GM23338 (cell line): ENCODE results near the gene MUC13. TPM values are rescaled to one million over a fixed set of nuclear protein-coding genes. Genes with fewer than 3 reads are reported as not detected.

Experiments used
- ATAC-seq: fragments of 200-7000 bp; cut with Tn5 transposase; 3 replicates; pipeline ENCODE4 v1.9.1; 2020
- DNase-seq: peaks from one replicate; pipeline ENCODE4 v3.0.0-alpha.2; 2015; ENCODE audit warnings: low spot score
- H2AFZ ChIP-seq: fragments of 200-600 bp; sonication (generic); 2 replicates; pipeline ENCODE4 v1.8.0; 2016; ENCODE audit warnings: antibody characterized with exemption, mild to moderate bottlenecking, moderate library complexity
- H3F3A ChIP-seq: fragments of 200-600 bp; sonication (generic); replicated peaks from 2 replicates; pipeline ENCODE4 v1.8.0; 2017; ENCODE audit warnings: antibody characterized with exemption, mixed run types, low read depth
- H3K27ac ChIP-seq: fragments of 200-600 bp; sonication (generic); 2 replicates; pipeline ENCODE4 v1.6.1; 2016; ENCODE audit warnings: low read depth
- H3K27me3 ChIP-seq: fragments of 200-600 bp; sonication (generic); 2 replicates; pipeline ENCODE4 v1.8.0; 2016; ENCODE audit warnings: mild to moderate bottlenecking, mixed run types, moderate library complexity; ENCODE audit not compliant: insufficient read depth
- H3K36me3 ChIP-seq: fragments of 200-600 bp; sonication (generic); 2 replicates; pipeline ENCODE4 v1.8.0; 2016; ENCODE audit warnings: mild to moderate bottlenecking; ENCODE audit not compliant: insufficient read depth
- H3K4me1 ChIP-seq: fragments of 200-600 bp; sonication (generic); 2 replicates; pipeline ENCODE4 v1.8.0; 2016; ENCODE audit warnings: mild to moderate bottlenecking, moderate library complexity; ENCODE audit not compliant: insufficient read depth
- H3K4me2 ChIP-seq: fragments of 200-600 bp; sonication (generic); 2 replicates; pipeline ENCODE4 v1.7.1; 2017; ENCODE audit warnings: mixed run types
- H3K4me3 ChIP-seq: fragments of 200-600 bp; sonication (generic); 2 replicates; pipeline ENCODE4 v1.6.1; 2016; ENCODE audit warnings: mixed run types
- H3K79me2 ChIP-seq: fragments of 200-600 bp; sonication (generic); replicated peaks from 2 replicates; pipeline ENCODE4 v1.8.0; 2017; ENCODE audit warnings: mild to moderate bottlenecking; ENCODE audit not compliant: insufficient read depth
- H3K9me2 ChIP-seq: fragments of 200-600 bp; sonication (generic); 2 replicates; pipeline ENCODE4 v1.8.0; 2017; ENCODE audit not compliant: insufficient read depth
- H4K20me1 ChIP-seq: fragments of 200-600 bp; sonication (generic); replicated peaks from 2 replicates; pipeline ENCODE4 v1.8.0; 2017; ENCODE audit warnings: mild to moderate bottlenecking; ENCODE audit not compliant: insufficient read depth
- H3K27ac Mint-ChIP-seq: 2 replicates; pipeline ENCODE4 v1.8.0; 2020; ENCODE audit warnings: inconsistent platforms, mild to moderate bottlenecking, moderate library complexity, mixed read lengths
- H3K27me3 Mint-ChIP-seq: 3 replicates; pipeline ENCODE4 v1.8.0; 2022; ENCODE audit warnings: low read depth, mild to moderate bottlenecking, moderate library complexity, mixed read lengths, inconsistent platforms; ENCODE audit not compliant: insufficient read depth, poor library complexity
- H3K36me3 Mint-ChIP-seq: 3 replicates; pipeline ENCODE4 v1.8.0; 2021; ENCODE audit warnings: low read depth, mild to moderate bottlenecking, inconsistent platforms, moderate library complexity, mixed read lengths
- H3K4me1 Mint-ChIP-seq: 3 replicates; pipeline ENCODE4 v1.8.0; 2020; ENCODE audit warnings: mild to moderate bottlenecking, inconsistent platforms, mixed read lengths
- H3K4me3 Mint-ChIP-seq: 3 replicates; pipeline ENCODE4 v1.8.0; 2021; ENCODE audit warnings: moderate library complexity, mild to moderate bottlenecking, inconsistent platforms, mixed read lengths
- H3K9me3 Mint-ChIP-seq: 3 replicates; pipeline ENCODE4 v1.8.0; 2020; ENCODE audit warnings: moderate library complexity, mild to moderate bottlenecking, inconsistent platforms, mixed read lengths
- CREB1 ChIP-seq: fragments of 250-450 bp; sonication (Bioruptor Pico); IDR thresholded peaks from 2 replicates; pipeline ENCODE4 v1.5.0; 2020; ENCODE audit warnings: low read depth, mild to moderate bottlenecking, moderate library complexity
- EZH2 ChIP-seq: fragments of 200-600 bp; sonication (generic); IDR thresholded peaks from one replicate; pipeline ENCODE4 v1.8.0; 2017; ENCODE audit warnings: antibody characterized with exemption, mild to moderate bottlenecking, low read depth; ENCODE audit not compliant: unreplicated experiment
- EZH2phosphoT487 ChIP-seq: fragments of 200-600 bp; sonication (generic); IDR thresholded peaks from one replicate; pipeline ENCODE4 v1.8.1; 2018; ENCODE audit warnings: antibody characterized with exemption; ENCODE audit not compliant: unreplicated experiment
- JUNB ChIP-seq: IDR thresholded peaks from one replicate; pipeline ENCODE4 v1.6.1; 2016; ENCODE audit warnings: antibody characterized with exemption; ENCODE audit not compliant: unreplicated experiment
- NANOG ChIP-seq: IDR thresholded peaks from 2 replicates; pipeline ENCODE4 v1.6.1; 2016; ENCODE audit warnings: antibody characterized with exemption, borderline replicate concordance
- POLR2AphosphoS5 ChIP-seq: IDR thresholded peaks from 2 replicates; pipeline ENCODE4 v1.6.1; 2016; ENCODE audit warnings: antibody characterized with exemption, low read depth
- STAT1 ChIP-seq: IDR thresholded peaks from one replicate; pipeline ENCODE4 v1.6.1; 2016; ENCODE audit warnings: antibody characterized with exemption; ENCODE audit not compliant: unreplicated experiment
- ZNF114 ChIP-seq: fragments of 250-450 bp; sonication (Bioruptor Pico); IDR thresholded peaks from 2 replicates; pipeline ENCODE4 v1.5.0; 2020; ENCODE audit warnings: mild to moderate bottlenecking, moderate library complexity
- ZNF331 ChIP-seq: fragments of 250-450 bp; sonication (Bioruptor Pico); IDR thresholded peaks from 2 replicates; pipeline ENCODE4 v1.5.0; 2020; ENCODE audit warnings: low read depth, mild to moderate bottlenecking, moderate library complexity
- polyA plus RNA-seq: library from polyadenylated mRNA; unstranded; fragments of >200 nt; fragmentation: Nextera tagmentation; extraction: Ambion mirVana; gene quantifications from 2 replicates; pipeline ENCODE4 v1.2.1, GENCODE V29; 2016
- total RNA-seq: library from RNA; depleted of rRNA; stranded (reverse); fragments of >200 nt; shearing (Covaris generic); gene quantifications from 2 replicates; pipeline ENCODE4 v1.2.3, GENCODE V29; 2014
- TF ChIP-seq, protein P1 (sequence below), 2 experiments: fragments of 200-600 bp in 1 of 2; sonication (generic) in 1 of 2; conservative IDR thresholded peaks; 2 replicates each; pipeline versions ENCODE4 v1.5.1 to v1.6.1; 2016 to 2017; ENCODE audit warnings: antibody characterized with exemption in 2 of 2, low read depth in 2 of 2, mild to moderate bottlenecking in 2 of 2, moderate library complexity in 1 of 2
- TF ChIP-seq, protein P2 (sequence below): IDR thresholded peaks from one replicate; pipeline ENCODE4 v1.6.1; 2018; ENCODE audit warnings: antibody characterized with exemption; ENCODE audit not compliant: unreplicated experiment
- TF ChIP-seq, protein P3 (sequence below): IDR thresholded peaks from 2 replicates; pipeline ENCODE4 v1.6.1; 2016; ENCODE audit warnings: antibody characterized with exemption
- TF ChIP-seq, protein P4 (sequence below): fragments of 250-450 bp; sonication (Bioruptor Pico); IDR thresholded peaks from 2 replicates; pipeline ENCODE4 v1.5.0; 2020; ENCODE audit warnings: mild to moderate bottlenecking, moderate library complexity

The MUC13 gene
- total and polyA plus RNA-seq, 2 experiments from 2014 or later: not detected

DNA sequence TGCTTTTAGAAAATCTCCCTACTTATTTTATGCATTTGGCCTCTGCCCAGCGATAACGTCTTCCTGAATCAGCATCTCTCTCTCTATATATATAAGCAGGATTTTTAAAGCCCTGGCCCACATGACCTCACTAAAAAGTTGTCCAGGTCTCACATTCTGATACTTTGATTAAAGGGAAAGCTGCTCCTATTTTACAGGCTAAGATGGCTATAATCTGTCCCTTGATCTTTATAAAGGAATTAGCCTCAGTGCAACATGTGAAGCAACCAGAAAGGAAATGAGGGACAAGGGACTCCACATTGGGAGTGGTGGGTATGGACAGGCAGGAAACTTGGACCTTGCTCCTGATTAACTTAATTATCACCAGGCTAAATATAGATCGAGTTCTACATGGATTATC, 25.6 kb upstream of the MUC13 start:
- no peak for DNase-seq
- H3K4me1 ChIP-seq: no peaks in the 10 kb centered on the region
- no peaks in the 10 kb centered on the region for H3K27me3 ChIP-seq
- H2AFZ ChIP-seq: no peak overlapping the region
- no peak for ATAC-seq
- no peaks in the 10 kb centered on the region for H3K36me3 Mint-ChIP-seq
- H3F3A ChIP-seq: no peaks in the 10 kb centered on the region
- no peaks in the 10 kb centered on the region for H3K36me3 ChIP-seq
- no peaks in the 10 kb centered on the region for H3K9me2 ChIP-seq
- no peaks in the 10 kb centered on the region for H4K20me1 ChIP-seq
- no peak overlapping the region for H3K4me3 Mint-ChIP-seq
- no peaks in the 10 kb centered on the region for H3K4me1 Mint-ChIP-seq
- no peaks in the 10 kb centered on the region for H3K9me3 Mint-ChIP-seq
- no peaks in the 10 kb centered on the region for H3K27me3 Mint-ChIP-seq
- H3K4me2 ChIP-seq: no peak overlapping the region
- no peak overlapping the region for H3K27ac Mint-ChIP-seq
- H3K4me3 ChIP-seq: no peak overlapping the region
- no peak overlapping the region for H3K27ac ChIP-seq
- TF ChIP-seq, protein P1, sequence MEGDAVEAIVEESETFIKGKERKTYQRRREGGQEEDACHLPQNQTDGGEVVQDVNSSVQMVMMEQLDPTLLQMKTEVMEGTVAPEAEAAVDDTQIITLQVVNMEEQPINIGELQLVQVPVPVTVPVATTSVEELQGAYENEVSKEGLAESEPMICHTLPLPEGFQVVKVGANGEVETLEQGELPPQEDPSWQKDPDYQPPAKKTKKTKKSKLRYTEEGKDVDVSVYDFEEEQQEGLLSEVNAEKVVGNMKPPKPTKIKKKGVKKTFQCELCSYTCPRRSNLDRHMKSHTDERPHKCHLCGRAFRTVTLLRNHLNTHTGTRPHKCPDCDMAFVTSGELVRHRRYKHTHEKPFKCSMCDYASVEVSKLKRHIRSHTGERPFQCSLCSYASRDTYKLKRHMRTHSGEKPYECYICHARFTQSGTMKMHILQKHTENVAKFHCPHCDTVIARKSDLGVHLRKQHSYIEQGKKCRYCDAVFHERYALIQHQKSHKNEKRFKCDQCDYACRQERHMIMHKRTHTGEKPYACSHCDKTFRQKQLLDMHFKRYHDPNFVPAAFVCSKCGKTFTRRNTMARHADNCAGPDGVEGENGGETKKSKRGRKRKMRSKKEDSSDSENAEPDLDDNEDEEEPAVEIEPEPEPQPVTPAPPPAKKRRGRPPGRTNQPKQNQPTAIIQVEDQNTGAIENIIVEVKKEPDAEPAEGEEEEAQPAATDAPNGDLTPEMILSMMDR (conservative IDR thresholded peaks at IDR 0.05; ENCODE audit: low read depth in 2 of 2): no peak
- TF ChIP-seq ZNF114: no peak
- no peak for TF ChIP-seq ZNF331 (CRISPR knock-in tag)
- TF ChIP-seq, protein P2, sequence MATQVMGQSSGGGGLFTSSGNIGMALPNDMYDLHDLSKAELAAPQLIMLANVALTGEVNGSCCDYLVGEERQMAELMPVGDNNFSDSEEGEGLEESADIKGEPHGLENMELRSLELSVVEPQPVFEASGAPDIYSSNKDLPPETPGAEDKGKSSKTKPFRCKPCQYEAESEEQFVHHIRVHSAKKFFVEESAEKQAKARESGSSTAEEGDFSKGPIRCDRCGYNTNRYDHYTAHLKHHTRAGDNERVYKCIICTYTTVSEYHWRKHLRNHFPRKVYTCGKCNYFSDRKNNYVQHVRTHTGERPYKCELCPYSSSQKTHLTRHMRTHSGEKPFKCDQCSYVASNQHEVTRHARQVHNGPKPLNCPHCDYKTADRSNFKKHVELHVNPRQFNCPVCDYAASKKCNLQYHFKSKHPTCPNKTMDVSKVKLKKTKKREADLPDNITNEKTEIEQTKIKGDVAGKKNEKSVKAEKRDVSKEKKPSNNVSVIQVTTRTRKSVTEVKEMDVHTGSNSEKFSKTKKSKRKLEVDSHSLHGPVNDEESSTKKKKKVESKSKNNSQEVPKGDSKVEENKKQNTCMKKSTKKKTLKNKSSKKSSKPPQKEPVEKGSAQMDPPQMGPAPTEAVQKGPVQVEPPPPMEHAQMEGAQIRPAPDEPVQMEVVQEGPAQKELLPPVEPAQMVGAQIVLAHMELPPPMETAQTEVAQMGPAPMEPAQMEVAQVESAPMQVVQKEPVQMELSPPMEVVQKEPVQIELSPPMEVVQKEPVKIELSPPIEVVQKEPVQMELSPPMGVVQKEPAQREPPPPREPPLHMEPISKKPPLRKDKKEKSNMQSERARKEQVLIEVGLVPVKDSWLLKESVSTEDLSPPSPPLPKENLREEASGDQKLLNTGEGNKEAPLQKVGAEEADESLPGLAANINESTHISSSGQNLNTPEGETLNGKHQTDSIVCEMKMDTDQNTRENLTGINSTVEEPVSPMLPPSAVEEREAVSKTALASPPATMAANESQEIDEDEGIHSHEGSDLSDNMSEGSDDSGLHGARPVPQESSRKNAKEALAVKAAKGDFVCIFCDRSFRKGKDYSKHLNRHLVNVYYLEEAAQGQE: no peak
- no peak for TF ChIP-seq EZH2
- TF ChIP-seq, protein P3, sequence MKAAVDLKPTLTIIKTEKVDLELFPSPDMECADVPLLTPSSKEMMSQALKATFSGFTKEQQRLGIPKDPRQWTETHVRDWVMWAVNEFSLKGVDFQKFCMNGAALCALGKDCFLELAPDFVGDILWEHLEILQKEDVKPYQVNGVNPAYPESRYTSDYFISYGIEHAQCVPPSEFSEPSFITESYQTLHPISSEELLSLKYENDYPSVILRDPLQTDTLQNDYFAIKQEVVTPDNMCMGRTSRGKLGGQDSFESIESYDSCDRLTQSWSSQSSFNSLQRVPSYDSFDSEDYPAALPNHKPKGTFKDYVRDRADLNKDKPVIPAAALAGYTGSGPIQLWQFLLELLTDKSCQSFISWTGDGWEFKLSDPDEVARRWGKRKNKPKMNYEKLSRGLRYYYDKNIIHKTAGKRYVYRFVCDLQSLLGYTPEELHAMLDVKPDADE: no peak
- no peak for TF ChIP-seq STAT1
- no peak for TF ChIP-seq NANOG
- TF ChIP-seq EZH2phosphoT487: no peak
- TF ChIP-seq, protein P4, sequence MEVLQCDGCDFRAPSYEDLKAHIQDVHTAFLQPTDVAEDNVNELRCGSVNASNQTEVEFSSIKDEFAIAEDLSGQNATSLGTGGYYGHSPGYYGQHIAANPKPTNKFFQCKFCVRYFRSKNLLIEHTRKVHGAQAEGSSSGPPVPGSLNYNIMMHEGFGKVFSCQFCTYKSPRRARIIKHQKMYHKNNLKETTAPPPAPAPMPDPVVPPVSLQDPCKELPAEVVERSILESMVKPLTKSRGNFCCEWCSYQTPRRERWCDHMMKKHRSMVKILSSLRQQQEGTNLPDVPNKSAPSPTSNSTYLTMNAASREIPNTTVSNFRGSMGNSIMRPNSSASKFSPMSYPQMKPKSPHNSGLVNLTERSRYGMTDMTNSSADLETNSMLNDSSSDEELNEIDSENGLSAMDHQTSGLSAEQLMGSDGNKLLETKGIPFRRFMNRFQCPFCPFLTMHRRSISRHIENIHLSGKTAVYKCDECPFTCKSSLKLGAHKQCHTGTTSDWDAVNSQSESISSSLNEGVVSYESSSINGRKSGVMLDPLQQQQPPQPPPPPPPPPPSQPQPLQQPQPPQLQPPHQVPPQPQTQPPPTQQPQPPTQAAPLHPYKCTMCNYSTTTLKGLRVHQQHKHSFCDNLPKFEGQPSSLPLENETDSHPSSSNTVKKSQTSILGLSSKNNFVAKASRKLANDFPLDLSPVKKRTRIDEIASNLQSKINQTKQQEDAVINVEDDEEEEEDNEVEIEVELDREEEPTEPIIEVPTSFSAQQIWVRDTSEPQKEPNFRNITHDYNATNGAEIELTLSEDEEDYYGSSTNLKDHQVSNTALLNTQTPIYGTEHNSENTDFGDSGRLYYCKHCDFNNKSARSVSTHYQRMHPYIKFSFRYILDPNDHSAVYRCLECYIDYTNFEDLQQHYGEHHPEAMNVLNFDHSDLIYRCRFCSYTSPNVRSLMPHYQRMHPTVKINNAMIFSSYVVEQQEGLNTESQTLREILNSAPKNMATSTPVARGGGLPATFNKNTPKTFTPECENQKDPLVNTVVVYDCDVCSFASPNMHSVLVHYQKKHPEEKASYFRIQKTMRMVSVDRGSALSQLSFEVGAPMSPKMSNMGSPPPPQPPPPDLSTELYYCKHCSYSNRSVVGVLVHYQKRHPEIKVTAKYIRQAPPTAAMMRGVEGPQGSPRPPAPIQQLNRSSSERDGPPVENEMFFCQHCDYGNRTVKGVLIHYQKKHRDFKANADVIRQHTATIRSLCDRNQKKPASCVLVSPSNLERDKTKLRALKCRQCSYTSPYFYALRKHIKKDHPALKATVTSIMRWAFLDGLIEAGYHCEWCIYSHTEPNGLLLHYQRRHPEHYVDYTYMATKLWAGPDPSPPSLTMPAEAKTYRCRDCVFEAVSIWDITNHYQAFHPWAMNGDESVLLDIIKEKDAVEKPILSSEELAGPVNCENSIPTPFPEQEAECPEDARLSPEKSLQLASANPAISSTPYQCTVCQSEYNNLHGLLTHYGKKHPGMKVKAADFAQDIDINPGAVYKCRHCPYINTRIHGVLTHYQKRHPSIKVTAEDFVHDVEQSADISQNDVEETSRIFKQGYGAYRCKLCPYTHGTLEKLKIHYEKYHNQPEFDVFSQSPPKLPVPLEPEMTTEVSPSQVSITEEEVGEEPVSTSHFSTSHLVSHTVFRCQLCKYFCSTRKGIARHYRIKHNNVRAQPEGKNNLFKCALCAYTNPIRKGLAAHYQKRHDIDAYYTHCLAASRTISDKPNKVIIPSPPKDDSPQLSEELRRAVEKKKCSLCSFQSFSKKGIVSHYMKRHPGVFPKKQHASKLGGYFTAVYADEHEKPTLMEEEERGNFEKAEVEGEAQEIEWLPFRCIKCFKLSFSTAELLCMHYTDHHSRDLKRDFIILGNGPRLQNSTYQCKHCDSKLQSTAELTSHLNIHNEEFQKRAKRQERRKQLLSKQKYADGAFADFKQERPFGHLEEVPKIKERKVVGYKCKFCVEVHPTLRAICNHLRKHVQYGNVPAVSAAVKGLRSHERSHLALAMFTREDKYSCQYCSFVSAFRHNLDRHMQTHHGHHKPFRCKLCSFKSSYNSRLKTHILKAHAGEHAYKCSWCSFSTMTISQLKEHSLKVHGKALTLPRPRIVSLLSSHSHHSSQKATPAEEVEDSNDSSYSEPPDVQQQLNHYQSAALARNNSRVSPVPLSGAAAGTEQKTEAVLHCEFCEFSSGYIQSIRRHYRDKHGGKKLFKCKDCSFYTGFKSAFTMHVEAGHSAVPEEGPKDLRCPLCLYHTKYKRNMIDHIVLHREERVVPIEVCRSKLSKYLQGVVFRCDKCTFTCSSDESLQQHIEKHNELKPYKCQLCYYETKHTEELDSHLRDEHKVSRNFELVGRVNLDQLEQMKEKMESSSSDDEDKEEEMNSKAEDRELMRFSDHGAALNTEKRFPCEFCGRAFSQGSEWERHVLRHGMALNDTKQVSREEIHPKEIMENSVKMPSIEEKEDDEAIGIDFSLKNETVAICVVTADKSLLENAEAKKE (CRISPR knock-in tag): no peak
- no peak for TF ChIP-seq JUNB
- TF ChIP-seq POLR2AphosphoS5: no peak
- no peak for TF ChIP-seq CREB1 (CRISPR knock-in tag)
- H3K79me2 ChIP-seq: no peaks in the 10 kb centered on the region
